Vagina (tissue), 2 donors: Measurements from ENCODE around the gene WWP2. TPM values are rescaled to one million over a fixed set of nuclear protein-coding genes. Genes with fewer than 3 reads are reported as not detected.

ENCODE experiments used
- DNase-seq, 2 donors: peaks; one replicate each; pipeline ENCODE4 v3.0.0-alpha.2; 2017; ENCODE audit errors: extremely low spot score in 2 of 2
- H3K27ac ChIP-seq: fragments of 200-600 bp; sonication (generic); one replicate; pipeline ENCODE4 v1.5.1; 2019
- H3K27me3 ChIP-seq: fragments of 200-600 bp; sonication (generic); one replicate; pipeline ENCODE4 v1.5.1; 2019
- H3K36me3 ChIP-seq, 2 donors: fragments of 200-600 bp; sonication (generic); one replicate each; pipeline ENCODE4 v1.5.1; 2017 to 2019
- H3K4me1 ChIP-seq: fragments of 200-600 bp; sonication (generic); one replicate; pipeline ENCODE4 v1.5.1; 2019
- H3K4me3 ChIP-seq, 2 donors: fragments of 200-600 bp; sonication (generic); 1 replicate in 1 of 2; 2 replicates in 1 of 2; pipeline ENCODE4 v1.5.1; 2016 to 2019
- H3K9me3 ChIP-seq: fragments of 200-600 bp; sonication (generic); one replicate; pipeline ENCODE4 v1.5.1; 2019
- CTCF ChIP-seq, 3 experiments: fragments of 450-650 bp in 2 of 3; fragments of 200-600 bp in 1 of 3; sonication (generic) in 1 of 3; IDR thresholded peaks; one replicate each; pipeline ENCODE4 v1.5.1; 2017 to 2019; ENCODE audit warnings: antibody characterized with exemption in 3 of 3, mild to moderate bottlenecking in 2 of 3, moderate library complexity in 2 of 3
- POLR2A ChIP-seq, 2 donors: fragments of 450-650 bp; IDR thresholded peaks; one replicate each; pipeline ENCODE4 v1.6.1; 2017; ENCODE audit warnings: antibody characterized with exemption in 2 of 2, mild to moderate bottlenecking in 2 of 2, moderate library complexity in 2 of 2
- POLR2AphosphoS5 ChIP-seq, 2 donors: sonication (generic); formaldehyde crosslinking; IDR thresholded peaks; one replicate each; pipeline ENCODE4 v1.9.0; 2017; ENCODE audit warnings: antibody characterized with exemption in 2 of 2, mild to moderate bottlenecking in 2 of 2, low read depth in 1 of 2; ENCODE audit not compliant: insufficient read depth in 1 of 2
- intact Hi-C: fragments of 100-400 bp; cut with DNase I; formaldehyde crosslinking; loops from one replicate; pipeline ENCODE4 v1.15.1; 2023
- total RNA-seq: library from RNA; depleted of rRNA; stranded (reverse); fragments of >200 nt; gene quantifications from one replicate; pipeline ENCODE4 v1.2.3, GENCODE V29; 2016

WWP2 gene
- total RNA-seq, 1 donor from 2014 or later = 26.0 TPM

GRCh38 chr16:69816996-69817395, 54.9 kb downstream of the WWP2 start:
- intact Hi-C loops = no loop called here
- Histone ChIP-seq H3K36me3 (no peaks in the 10 kb centered on the region), H3K27me3 (no peaks in the 10 kb centered on the region), H3K4me3 (no peak overlapping the region), H3K27ac (no peak overlapping the region), H3K4me1 (no peaks in the 10 kb centered on the region), H3K9me3 (no peaks in the 10 kb centered on the region)
- no peak for DNase-seq
- TF ChIP-seq POLR2AphosphoS5 (IDR thresholded peaks at IDR 0.05; ENCODE audit: insufficient read depth in 1 of 2, low read depth in 1 of 2) = no peak
- no peak for TF ChIP-seq CTCF (IDR thresholded peaks at IDR 0.05)
- no peak for TF ChIP-seq POLR2A (IDR thresholded peaks at IDR 0.05)

DNA sequence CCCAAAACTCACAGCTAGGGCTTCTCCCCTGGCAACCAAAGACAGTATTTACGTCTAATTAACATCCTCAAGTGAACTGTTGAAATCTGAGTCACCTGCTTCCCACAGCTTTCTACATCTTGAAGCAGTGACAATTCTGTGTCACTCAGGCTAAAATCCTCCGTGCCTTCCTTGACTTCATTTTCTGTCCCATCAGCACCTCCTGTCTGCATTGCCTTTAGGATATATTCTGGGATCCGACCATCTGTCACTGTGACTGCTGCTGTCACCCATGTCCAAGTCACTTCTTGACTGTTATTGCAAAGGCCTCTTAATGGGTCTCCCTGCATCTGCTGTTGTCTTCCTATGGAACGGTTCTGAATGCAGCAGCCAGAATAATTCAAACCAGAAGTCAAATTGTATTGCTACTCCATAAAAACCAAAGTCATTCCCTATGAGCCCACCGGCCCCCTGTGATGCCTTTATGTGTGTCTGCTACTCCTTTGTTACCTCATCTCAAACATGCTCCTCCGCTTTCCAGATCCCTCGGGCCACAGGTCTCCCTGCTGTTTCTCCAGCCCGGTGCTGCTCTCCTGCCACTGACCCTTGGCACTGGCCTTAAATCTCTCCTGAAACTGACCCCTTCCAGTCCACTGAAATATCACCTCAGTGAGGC, 56.9 kb downstream of the WWP2 start:
- H3K27ac ChIP-seq = no peak overlapping the region
- no peaks in the 10 kb centered on the region for H3K36me3 ChIP-seq
- no peaks in the 10 kb centered on the region for H3K9me3 ChIP-seq
- DNase-seq = no peak
- TF ChIP-seq POLR2AphosphoS5 (IDR thresholded peaks at IDR 0.05; ENCODE audit: insufficient read depth in 1 of 2, low read depth in 1 of 2) = no peak
- TF ChIP-seq POLR2A (IDR thresholded peaks at IDR 0.05) = no peak
- TF ChIP-seq CTCF (IDR thresholded peaks at IDR 0.05) = no peak
- intact Hi-C loops = no loop called here
- no peaks in the 10 kb centered on the region for H3K4me1 ChIP-seq
- H3K4me3 ChIP-seq = no peak overlapping the region
- H3K27me3 ChIP-seq = no peaks in the 10 kb centered on the region

DNA sequence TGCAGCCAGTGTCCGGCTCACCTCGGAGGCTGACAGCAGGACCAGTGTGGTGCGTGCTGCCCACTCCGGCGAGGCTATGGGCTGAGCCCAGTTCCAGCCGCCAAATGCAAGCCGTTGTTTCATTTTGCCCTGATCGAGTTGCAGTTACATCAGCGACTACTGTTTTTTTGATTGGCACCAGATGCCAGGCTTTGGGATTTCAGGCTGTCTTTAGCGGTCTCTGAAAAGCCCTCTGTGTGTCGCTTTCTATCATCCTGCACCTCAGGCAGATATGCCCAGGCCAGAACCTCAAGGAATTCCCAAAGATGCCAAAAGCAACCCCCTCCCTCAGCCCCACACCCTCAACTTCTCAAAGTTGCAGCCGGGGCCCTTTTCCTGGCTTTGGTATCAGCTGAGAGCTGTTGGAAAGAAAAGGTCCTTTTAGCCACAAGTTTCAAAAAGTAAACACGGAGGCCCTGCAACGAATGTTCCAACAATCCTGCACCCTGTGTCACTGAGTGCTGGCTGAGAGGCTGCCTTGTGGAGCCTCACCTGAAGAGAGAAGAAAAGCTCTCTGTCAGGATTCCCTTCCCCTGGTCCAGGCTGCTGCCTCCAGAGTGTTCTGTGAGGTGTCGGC, 58.9 kb downstream of the WWP2 start:
- no peak for TF ChIP-seq CTCF (IDR thresholded peaks at IDR 0.05)
- TF ChIP-seq POLR2AphosphoS5 (IDR thresholded peaks at IDR 0.05; ENCODE audit: insufficient read depth in 1 of 2, low read depth in 1 of 2) = no peak
- no peak for TF ChIP-seq POLR2A (IDR thresholded peaks at IDR 0.05)
- H3K27ac ChIP-seq = no peak overlapping the region
- H3K4me3 ChIP-seq = no peak overlapping the region
- H3K4me1 ChIP-seq = no peaks in the 10 kb centered on the region
- no peaks in the 10 kb centered on the region for H3K36me3 ChIP-seq
- H3K9me3 ChIP-seq = no peaks in the 10 kb centered on the region
- no peak for DNase-seq
- H3K27me3 ChIP-seq = no peaks in the 10 kb centered on the region
- intact Hi-C loops = no loop called here

DNA sequence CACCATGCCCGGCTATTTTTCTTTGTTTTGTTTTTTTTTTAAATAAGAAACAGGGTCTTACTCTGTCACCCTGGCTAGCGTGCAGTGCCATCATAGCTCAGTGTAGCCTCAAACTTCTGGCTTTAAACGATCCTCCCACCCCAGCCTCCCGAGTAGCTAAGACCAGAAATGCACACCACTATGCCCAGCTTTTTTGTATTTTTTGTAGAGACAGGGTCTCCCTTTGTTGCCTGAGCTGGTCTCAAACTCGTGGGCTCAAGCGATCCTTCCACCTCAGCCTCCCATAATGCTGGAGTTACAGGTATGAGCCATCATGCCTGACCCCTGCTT, 59.7 kb downstream of the WWP2 start:
- intact Hi-C loops = no loop called here
- no peak for DNase-seq
- H3K4me1 ChIP-seq = no peaks in the 10 kb centered on the region
- no peaks in the 10 kb centered on the region for H3K27me3 ChIP-seq
- TF ChIP-seq POLR2AphosphoS5 (IDR thresholded peaks at IDR 0.05; ENCODE audit: insufficient read depth in 1 of 2, low read depth in 1 of 2) (no peak), POLR2A (IDR thresholded peaks at IDR 0.05) (no peak), CTCF (IDR thresholded peaks at IDR 0.05) (no peak)
- H3K4me3 ChIP-seq = no peak overlapping the region
- no peaks in the 10 kb centered on the region for H3K36me3 ChIP-seq
- H3K27ac ChIP-seq = no peak overlapping the region
- H3K9me3 ChIP-seq = no peaks in the 10 kb centered on the region

GRCh38 chr16:69822174-69822935, 60.2 kb downstream of the WWP2 start:
- no peaks in the 10 kb centered on the region for H3K9me3 ChIP-seq
- no peak overlapping the region for H3K4me3 ChIP-seq
- H3K36me3 ChIP-seq = no peaks in the 10 kb centered on the region
- no peak for DNase-seq
- no peaks in the 10 kb centered on the region for H3K4me1 ChIP-seq
- intact Hi-C loops = no loop called here
- TF ChIP-seq CTCF (IDR thresholded peaks at IDR 0.05) = no peak
- TF ChIP-seq POLR2AphosphoS5 (IDR thresholded peaks at IDR 0.05; ENCODE audit: insufficient read depth in 1 of 2, low read depth in 1 of 2) = no peak
- no peaks in the 10 kb centered on the region for H3K27me3 ChIP-seq
- H3K27ac ChIP-seq = no peak overlapping the region
